HG03460 (cell line): ENCODE measurements around the gene ACYP2.
A peak's percentile ranks its signal among the peaks of the same experiment; 100 is the strongest.
"Not testable (repeated sequence)": the region's sequence is repeated elsewhere in the genome, so short reads cannot be mapped to it uniquely, and the experiment has no call there.

Experiments used
- ATAC-seq: cut with Tn5 transposase; IDR thresholded peaks from one replicate; pipeline ENCODE4 v1.9.1; 2021; ENCODE audit not compliant: unreplicated experiment

The ACYP2 gene

DNA sequence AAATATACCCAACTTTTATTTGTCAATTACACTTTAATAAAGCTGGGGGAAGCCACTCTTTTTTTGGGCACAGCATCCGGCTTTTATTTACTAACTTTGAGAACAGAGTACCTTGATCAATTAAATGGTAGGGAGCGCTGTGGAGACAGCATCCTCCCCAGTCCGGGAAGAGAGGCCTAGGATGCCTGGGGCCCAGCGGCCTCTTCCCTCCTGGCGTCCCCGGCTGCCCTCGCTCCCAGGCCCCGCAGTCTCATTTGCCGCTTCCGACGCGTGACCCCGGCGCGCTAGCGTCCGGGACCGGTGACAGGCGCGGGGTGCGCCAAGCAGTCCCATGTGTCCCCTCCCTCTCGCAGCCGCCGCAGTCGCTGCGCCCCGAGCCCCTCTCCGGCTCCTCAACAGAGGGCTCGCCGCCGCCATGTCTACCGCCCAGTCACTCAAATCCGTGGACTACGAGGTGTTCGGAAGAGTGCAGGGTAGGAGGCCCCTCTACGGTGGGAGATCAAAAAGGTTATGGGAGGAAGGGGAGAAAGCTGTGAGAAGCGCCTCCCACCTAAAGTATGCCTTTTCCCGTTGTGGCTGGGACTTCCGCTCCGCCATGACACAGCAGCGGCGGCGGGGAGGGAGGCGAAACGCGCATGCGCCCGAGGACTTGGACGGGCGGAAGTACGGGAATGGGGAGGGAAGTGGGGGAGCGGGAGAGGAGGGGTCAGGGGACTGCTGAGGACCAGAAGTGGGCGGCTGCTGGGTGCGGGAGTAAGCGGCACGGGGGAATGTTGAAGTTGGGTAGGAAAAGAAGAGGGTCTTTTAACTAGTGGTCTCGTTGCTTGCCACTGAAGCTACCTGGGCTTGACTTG, at the start of gene ACYP2:
Gene ACYP2 (plus strand): TSS at position 332 of the 854 bp plus-strand sequence.
- ATAC-seq = peak; percentile 87

DNA sequence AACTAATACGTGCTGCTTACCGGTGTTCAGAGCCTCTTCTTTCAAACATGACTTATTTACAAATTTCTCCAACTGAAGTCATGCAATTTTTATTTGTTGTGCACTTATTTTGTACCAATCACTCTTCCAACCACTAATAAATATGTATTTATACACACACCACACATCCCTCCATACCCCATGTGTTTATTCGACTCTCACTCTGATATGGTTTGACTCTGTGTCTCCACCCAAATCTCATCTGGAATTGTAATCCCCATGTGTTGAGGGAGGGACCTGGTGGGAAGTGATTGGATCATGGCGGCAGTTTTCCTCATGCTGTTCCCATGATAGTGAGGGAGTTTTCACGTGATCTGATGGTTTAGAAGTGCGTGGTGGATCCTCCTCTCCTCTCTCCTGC, 49.5 kb upstream of the ACYP2 start:
- no peak for ATAC-seq

DNA sequence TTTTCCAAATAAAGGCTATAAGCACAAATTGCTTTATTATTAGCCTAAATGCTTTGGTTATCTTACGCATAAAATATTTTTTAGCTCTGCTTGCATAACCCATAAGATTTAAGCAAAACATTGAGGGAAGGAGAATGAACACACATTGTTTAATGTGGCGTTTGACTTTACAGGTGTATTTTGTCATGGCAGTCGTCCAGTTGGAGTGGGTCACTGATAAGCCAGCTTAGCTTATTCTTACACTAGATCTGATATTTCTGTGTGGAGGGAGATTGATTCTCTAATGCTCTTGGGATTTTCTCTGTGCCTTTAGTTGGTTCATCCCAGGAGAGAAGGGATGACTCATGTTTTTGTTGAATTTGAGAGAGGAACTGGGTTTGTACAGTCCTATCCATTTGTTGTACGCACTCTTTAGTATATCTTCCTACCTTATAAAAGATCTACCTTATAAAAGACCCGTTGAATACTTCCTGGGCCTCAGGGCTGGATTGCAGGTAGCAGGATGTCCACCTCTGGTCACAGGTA, 47.5 kb upstream of the ACYP2 start:
- no peak for ATAC-seq

DNA sequence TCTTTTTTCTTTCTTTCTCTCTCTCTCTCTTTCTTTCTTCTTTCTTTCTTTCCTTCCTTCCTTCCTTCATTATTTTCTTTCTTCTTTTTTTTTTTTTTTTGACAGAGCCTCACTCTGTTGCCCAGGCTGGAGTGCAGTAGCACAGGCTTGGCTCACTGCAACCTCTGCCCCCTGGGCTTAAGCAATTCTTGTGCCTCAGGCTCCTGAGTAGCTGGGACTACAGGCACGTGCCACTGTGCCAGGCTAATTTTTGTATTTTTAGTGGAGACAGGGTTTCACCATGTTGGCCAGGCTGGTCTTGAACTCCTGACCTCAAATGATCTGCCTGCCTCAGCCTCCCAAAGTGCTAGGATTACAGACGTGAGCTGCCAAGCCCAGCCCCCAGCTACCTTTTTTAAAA, 42.9 kb upstream of the ACYP2 start:
- ATAC-seq = not testable (repeated sequence)

DNA sequence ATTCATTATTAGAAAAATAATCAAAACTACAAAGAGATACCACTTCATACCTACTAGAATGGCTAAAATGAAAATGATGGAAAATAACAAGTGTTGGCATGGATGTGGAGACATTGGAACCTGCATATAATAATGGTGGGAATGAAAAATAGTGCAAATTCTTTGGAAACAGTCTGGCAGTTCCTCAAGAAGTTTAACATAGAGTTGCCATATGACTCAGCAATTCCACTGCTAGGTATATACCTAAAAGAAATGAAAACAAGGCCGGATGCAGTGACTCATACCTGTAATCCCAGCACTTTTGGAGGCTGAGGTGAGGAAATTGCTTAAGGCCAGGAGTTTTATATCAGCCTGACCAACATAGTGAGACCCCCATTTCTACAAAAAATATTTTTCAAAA, 41.6 kb upstream of the ACYP2 start:
- no peak for ATAC-seq

DNA sequence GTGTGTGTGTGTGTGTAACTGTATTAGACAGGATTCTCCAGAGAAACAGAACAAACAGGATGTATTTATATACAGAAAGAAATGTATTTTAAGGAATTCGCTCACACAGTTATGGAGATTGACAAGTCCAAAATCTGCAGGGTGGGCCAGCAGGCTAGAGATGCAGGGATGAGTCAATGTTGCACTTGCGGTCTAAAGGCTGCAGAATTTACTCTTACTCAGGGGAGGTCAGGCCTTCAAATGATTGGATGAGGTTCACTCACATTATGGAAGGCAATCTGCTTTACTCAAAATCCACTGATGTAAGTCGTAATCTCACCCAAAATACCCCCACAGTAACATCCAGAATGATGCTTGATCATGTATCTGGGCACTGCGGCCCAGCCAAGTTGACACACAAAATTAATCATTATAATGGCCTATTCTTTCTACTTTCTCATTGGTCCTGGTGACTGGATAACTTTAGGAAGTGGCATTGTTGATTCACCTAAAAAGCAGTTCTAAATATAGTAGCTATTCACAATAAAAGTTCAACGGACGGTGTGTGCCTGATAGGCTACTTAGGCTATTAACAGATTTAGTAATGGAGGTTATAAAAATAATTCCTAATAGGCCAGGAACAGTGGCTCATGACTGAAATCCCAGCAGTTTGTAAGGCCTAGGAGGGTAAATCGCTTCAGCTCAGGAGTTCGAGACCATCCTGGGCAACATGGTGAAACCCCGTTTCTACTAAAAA, 40.6 kb upstream of the ACYP2 start:
- no peak for ATAC-seq

DNA sequence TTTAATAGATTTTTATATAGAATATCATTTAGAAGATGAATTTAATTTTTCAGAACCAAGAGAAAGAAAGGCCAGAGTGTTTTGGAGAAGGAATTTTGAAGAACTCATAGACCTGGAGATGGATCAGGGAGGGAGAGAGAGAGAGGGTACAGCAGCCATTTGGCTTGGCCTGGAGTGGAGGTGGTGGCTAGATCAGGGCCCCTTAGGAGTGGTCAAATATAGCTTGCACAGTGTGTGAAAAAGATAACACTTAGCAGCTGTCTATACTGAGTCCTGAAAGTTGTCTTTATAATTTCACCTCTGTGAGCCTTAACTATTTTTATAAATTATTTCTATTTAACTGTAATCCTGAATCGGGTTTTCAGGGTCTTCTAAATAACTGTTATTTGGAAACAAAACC, 38.8 kb upstream of the ACYP2 start:
- ATAC-seq = no peak

DNA sequence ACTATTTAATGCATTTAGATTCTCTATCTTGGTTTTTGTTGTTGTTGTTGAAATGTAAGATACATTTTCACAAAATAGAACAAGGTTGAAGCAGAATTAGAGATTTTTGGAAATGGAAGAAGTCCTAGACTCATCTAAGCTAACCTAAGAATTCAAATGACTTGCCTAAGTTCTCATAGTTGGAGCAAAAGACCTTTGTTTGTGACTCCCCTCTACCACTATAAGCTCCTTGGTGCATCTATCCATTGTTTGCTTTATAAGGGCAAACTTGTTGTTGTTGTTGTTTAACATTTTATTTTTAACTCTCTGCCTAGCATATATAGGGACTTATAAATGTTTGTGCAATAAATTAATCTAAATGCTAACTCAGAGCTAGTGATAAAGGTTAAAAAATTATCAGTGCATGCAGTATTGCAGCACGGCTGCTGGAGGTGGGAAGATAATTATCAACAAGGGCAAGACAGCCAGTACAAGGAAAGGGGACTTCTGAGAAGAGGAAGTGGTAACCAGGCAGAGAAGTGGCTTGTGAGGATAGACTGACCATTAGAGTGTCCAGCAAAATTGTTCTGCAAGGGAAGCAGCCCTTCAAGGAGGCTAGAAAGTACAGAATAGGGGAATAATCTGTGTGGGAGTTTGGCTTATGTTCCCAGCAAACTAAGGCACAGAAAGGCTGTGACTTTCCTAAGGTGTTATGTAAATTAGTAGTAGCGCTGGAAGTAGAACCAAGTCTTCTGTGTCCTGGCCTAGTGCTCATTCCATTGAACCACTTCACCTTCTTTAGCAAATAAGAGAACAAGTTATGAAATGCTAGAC, 38.1 kb upstream of the ACYP2 start:
- ATAC-seq = no peak

DNA sequence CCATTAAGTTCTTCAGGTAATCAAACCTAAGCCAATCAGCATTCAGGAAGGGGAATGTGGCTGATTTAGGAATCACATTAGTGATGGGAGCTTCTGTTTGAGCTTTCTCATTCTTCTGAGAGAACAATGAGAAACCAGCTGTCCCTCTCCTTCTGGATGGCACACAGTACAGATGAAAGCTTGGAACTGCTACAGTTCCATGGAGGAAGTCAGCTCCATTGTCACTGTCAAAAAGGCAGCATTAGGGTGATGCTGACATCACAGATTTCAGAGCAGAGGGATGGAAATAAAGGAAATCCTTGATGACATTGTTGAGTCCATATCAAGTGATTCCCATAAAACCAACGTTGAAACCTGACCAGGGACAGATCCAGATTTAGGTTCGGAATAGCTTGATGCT, 36.1 kb upstream of the ACYP2 start:
- no peak for ATAC-seq

DNA sequence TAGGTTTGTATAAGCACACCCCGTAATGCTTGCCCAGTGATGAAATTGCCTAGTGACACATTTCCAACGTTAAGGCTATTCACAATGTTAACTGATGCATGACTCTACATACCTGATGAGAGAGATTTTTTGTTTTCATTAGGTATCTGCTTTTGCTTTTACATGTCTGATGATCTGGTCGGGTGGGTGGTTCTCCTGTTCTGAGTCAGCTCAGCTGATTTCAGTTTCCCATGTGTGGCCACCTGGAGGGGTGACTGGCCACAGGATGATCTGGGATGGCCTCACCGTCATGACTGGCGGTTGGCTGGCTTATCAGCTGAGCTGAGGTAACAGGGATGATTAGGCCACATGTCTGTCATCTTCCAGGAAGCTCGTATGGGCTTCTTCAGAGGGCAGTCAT, 33.8 kb upstream of the ACYP2 start:
- ATAC-seq = peak; percentile 94

DNA sequence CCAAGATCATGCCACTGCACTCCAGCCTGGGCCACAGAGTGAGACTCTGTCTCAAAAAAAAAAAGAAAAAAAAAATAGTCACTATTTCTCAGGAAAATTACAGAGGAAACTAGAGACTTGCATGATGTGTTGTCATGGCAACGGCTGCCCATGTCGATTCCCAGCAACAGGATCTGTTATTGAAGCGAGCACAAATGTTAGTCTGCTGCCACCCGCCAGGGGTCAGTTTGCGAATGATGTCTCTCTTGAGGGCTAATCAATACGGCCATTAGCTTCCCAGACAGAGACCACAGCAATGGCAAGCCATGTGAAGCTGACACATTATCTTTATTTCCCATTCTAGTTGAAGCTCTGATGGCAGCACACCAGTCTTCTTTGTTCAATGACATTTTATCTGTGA, 32.4 kb upstream of the ACYP2 start:
- no peak for ATAC-seq

DNA sequence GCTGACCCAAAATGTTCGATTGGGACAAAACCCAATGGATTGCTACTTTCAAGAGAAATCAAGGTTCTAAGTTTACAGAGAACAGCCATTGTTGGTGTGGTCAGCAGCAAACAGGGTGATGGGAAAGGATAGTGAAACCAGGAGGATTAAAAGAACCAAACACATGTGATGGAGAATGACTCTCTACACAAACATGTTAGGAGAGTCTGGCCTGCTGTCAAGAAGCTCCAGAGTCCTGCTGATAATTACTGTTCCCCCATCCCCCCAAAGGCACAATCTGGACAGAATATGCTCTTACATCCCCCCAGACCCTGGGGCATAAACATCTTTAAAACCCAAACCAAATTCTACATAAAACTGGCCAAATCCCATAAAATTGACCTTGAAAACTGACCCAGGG, 32.0 kb upstream of the ACYP2 start:
- ATAC-seq = no peak

DNA sequence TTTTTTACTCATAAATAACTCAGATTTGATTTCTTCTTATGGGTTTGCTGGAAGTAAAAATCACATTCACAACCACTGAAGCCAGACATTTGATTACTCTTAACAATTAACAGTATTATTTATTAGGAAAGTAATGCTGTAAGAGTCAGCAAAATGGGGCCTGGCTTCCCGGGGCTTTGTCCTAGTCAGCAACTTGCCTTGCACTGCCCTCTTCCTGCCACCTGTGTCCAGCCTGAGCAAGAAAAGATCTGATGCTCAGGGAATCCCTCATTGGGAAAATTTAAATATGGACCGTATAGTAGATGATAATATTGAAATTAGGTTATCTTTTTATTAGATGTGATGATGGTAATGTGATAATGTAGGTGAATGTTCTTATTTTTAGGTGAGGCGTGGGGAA, 30.8 kb upstream of the ACYP2 start:
- ATAC-seq = no peak

DNA sequence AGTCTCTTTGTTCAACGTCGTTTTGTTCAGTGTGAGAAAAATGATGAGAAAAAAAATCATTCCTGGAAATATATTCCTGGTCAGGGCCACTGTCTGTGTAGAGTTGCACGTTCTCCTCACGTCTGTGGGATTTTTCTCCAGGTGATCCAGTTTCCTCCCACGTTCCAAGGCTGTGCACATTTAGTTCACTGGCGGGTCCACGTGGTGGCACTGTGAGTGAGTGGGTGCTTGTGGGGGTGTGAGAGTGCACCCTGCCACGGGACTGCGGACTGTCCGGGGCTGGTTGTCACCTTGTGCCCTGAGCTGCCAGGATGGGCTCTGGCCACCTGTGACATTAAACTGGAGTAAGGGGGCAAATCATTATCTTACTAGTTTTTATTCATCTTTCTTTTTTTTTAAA, 30.3 kb upstream of the ACYP2 start:
- no peak for ATAC-seq

DNA sequence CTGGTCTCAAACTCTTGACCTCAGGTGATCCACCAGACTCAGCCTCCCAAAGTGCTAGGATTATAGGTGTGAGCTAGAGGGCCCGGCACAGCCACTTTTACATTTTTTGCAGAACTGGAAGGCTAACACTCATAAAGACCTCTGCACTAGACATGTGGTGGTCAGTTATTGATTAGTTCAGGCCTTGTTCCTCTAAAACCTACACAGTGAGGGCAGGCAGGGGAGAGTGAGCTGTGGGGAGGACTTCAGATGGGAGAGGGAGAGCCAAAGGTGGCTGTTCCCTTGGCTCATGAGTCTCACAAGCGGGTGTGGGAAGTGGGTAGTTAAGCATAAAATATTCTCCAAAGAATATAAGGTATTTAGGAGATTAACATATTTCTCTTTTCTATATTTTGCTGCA, 29.3 kb upstream of the ACYP2 start:
- ATAC-seq = no peak

DNA sequence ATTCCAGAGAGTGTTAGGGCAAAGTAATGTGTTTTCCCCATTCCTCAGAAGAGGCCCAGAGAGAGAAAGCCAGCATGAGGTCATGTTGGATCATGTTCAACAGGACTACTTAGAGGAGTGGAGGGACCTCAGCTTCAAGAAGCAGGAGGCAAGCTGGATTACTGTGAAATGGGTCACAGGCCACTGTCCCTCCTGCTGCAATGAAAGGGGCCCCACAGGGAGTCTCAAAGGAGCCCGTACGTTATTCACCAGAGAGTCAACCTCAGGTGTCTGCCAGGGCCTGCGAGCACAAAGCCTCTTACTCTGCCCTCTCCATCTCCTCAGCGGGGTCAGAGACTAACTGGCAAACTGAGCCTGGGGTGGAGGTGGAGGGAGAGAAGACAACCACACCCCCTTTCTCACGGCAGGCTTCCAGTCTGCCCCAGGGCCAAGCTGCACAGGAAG, 27.2 kb upstream of the ACYP2 start:
- no peak for ATAC-seq

DNA sequence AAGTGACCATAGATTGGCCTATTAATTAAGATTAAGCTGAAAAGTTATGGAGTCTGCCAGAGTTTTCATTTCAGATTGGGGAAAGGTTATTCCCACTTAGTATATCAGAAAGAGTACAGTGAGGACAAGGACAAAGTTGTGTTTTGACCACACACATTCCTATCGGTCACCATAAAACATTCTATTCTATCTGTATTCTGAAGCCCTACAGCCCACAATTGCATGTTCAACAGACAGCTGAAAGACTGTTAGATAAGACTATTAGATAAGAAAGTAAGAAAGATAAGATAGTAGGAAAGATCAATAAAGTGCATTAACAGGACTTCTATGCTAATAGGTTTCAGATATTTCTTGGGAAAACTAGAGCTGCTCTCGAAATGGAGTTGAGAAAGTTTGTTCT, 26.7 kb upstream of the ACYP2 start:
- no peak for ATAC-seq

DNA sequence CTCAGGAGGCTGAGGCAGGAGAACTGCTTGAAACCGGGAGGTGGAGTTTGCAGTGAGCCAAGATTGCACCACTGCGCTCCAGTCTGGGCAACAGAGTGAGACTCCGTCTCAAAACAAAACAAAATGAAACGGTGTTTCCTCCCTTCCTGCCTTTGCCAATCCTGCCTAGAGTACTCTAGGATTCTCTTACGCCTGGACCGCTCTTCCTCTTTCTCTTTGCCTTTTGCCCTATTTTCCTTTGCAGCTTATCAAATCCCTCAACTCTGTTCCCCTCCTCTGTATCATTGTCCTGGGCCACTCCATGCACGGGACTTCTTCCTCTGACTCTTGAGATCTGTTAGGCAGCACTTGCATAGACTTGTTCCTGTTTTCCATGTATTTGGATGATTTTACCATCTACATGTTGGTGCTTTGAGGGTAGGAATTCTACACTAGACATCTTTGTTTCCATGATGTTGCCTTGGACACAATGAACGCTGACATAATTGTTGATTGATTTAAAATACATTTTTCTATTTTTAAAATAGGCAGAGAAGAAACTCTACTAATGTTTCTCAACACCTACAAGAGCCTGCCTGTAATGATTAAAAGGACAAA, 24.8 kb upstream of the ACYP2 start:
- ATAC-seq = no peak

DNA sequence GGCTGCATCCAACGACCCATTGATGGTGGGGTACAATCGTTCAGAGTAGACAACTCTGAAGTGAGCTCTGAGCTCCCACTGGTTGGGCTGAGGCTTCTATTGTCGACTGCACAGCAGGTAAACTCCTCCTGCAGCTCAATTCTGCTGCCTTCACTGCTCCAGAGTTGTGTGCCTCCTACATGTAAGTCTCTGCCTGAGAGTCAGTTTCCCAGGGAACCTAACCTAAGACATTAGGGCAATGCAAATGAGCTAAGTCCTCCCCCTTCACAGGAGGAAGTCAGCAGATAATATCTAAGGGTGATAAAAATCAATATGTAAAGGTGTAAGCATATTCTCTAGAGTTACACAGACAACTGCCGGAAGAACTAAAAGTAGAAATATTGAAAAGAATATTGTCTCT, 22.5 kb upstream of the ACYP2 start:
- no peak for ATAC-seq

DNA sequence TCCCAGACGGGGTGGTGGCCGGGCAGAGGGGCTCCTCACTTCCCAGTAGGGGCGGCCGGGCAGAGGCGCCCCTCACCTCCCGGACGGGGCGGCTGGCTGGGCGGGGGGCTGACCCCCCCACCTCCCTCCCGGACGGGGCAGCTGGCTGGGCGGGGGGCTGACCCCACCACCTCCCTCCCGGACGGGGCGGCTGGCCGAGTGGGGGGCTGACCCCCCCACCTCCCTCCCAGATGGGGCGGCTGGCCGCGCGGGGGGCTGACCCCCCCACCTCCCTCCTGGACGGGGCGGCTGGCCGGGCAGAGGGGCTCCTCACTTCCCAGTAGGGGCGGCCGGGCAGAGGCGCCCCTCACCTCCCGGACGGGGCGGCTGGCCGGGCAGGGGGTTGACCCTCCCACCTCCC, 20.0 kb upstream of the ACYP2 start:
- not testable (repeated sequence) for ATAC-seq

DNA sequence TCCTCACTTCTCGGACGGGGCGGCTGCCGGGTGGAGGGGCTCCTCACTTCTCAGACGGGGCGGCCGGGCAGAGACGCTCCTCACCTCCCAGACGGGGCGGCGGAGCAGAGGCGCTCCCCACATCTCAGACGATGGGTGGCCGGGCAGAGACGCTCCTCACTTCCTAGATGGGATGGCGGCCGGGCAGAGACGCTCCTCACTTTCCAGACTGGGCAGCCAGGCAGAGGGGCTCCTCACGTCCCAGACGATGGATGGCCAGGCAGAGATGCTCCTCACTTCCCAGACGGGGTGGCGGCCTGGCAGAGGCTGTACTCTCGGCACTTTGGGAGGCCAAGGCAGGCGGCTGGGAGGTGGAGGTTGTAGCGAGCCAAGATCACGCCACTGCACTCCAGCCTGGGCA, 19.3 kb upstream of the ACYP2 start:
- ATAC-seq = not testable (repeated sequence)
